OCI-LY7 (cell line): ENCODE results near the gene PSMF1. TPM values are rescaled to one million over a fixed set of nuclear protein-coding genes. Genes with fewer than 3 reads are reported as not detected.

Experiments used
- BruUV-seq: library from RNA; stranded (reverse); fragments of 400-500 nt; replicated peaks from 2 replicates; lab custom pipeline; 2021; lab: Mats Ljungman, UMichigan
- CTCF ChIA-PET: fragments of 300-600 bp; sonication (Branson Sonifier 250); formaldehyde crosslinking; loops from one replicate; lab custom pipeline; 2022; ENCODE audit warnings: antibody characterized with exemption; ENCODE audit not compliant: unreplicated experiment; lab: Charles Lee
- POLR2A ChIA-PET: fragments of 300-600 bp; sonication (Branson Sonifier 250); formaldehyde crosslinking; loops from one replicate; lab custom pipeline; 2022; ENCODE audit warnings: antibody characterized with exemption; lab: Charles Lee
- DNase-seq: peaks from one replicate; pipeline ENCODE4 v3.0.0-alpha.2; 2015; ENCODE audit warnings: low spot score
- H2AFZ ChIP-seq: fragments of 200-600 bp; sonication (generic), shearing (Covaris generic); 2 replicates; pipeline ENCODE4 v1.6.1; 2014; ENCODE audit warnings: mild to moderate bottlenecking, antibody characterized with exemption, low read length, moderate library complexity
- H3K27ac ChIP-seq: fragments of 200-600 bp; sonication (generic); 2 replicates; pipeline ENCODE4 v1.5.1; 2014; ENCODE audit warnings: mixed run types, low read depth, mild to moderate bottlenecking, moderate library complexity, low read length, inconsistent platforms; ENCODE audit not compliant: poor library complexity, severe bottlenecking
- H3K36me3 ChIP-seq: fragments of 200-600 bp; sonication (generic); 2 replicates; pipeline ENCODE4 v1.6.1; 2014; ENCODE audit warnings: mild to moderate bottlenecking, antibody characterized with exemption, low read length, moderate library complexity, mixed read lengths; ENCODE audit not compliant: insufficient read depth
- H3K4me1 ChIP-seq: fragments of 200-600 bp; sonication (generic); 2 replicates; pipeline ENCODE4 v1.5.1; 2014; ENCODE audit warnings: mild to moderate bottlenecking, low read length; ENCODE audit not compliant: insufficient read depth, poor library complexity, severe bottlenecking
- H3K4me2 ChIP-seq: fragments of 200-600 bp; sonication (generic); 2 replicates; pipeline ENCODE4 v1.6.1; 2014; ENCODE audit warnings: mild to moderate bottlenecking, low read length
- H3K4me3 ChIP-seq: fragments of 200-600 bp; sonication (generic); 2 replicates; pipeline ENCODE4 v1.5.1; 2014; ENCODE audit warnings: mild to moderate bottlenecking, low read depth, low read length; ENCODE audit not compliant: poor library complexity, severe bottlenecking
- H3K79me2 ChIP-seq: fragments of 200-600 bp; sonication (generic); 2 replicates; pipeline ENCODE4 v1.6.1; 2016; ENCODE audit warnings: low read depth, mild to moderate bottlenecking, low read length, moderate library complexity, mixed read lengths; ENCODE audit not compliant: insufficient read depth
- H3K9me2 ChIP-seq: fragments of 200-600 bp; sonication (generic); 2 replicates; pipeline ENCODE4 v1.6.1; 2016; ENCODE audit warnings: mild to moderate bottlenecking, low read length, mixed read lengths; ENCODE audit not compliant: insufficient read depth
- H3K9me3 ChIP-seq: fragments of 200-600 bp; sonication (generic); 2 replicates; pipeline ENCODE4 v1.6.1; 2014; ENCODE audit warnings: mild to moderate bottlenecking, mixed run types, low read length, mixed read lengths
- H4K20me1 ChIP-seq: fragments of 200-600 bp; sonication (generic); 2 replicates; pipeline ENCODE4 v1.6.1; 2014; ENCODE audit warnings: mild to moderate bottlenecking, antibody characterized with exemption, low read length, moderate library complexity, mixed read lengths; ENCODE audit not compliant: insufficient read depth
- EZH2phosphoT487 ChIP-seq: fragments of 200-600 bp; sonication (generic); IDR thresholded peaks from 2 replicates; pipeline ENCODE4 v1.6.1; 2018; ENCODE audit warnings: low read depth, borderline replicate concordance, mild to moderate bottlenecking, mixed run types, antibody characterized with exemption, low read length, moderate library complexity, mixed read lengths
- intact Hi-C: fragments of 100-400 bp; cut with micrococcal nuclease; formaldehyde crosslinking; loops from one replicate; pipeline ENCODE4 v1.10.0; 2022; ENCODE audit not compliant: unreplicated experiment
- total RNA-seq, 2 experiments: library from RNA; depleted of rRNA in 1 of 2; stranded (reverse); fragments of >200 nt in 1 of 2; shearing (Covaris generic) in 1 of 2; gene quantifications; 2 replicates each; pipeline ENCODE4 v1.2.3, GENCODE V29; 2014 to 2022
- TF ChIP-seq, protein P1 (sequence below): fragments of 200-600 bp; sonication (generic); conservative IDR thresholded peaks from 2 replicates; pipeline ENCODE4 v1.5.1; 2014; ENCODE audit warnings: mild to moderate bottlenecking, antibody characterized with exemption, low read length, moderate library complexity, mixed read lengths

The PSMF1 gene
- total RNA-seq, 2 experiments from 2014 or later, result 34.7 to 132 TPM

DNA sequence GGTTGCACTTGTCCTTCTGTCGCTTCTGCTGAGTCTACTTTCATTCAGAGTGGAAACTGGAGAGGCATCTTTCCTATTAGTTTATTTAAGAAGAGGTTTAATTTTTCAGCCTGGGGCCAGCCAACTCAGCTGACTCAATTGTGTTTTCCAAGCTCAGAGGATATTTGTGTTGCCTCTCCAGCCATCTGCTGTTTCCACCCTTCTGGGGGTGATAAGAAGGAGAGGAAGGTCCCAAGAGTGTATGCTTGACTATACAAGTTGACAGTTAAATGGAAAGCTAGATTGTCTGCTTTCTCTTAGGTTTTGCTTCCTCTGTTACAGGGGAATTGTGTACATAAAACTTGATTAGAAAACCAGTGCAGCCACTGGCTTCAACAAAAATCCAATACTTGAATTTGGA is 3.0 kb downstream of the PSMF1 start:
- Histone ChIP-seq H3K4me1 (peaks cover 41% of the 10 kb centered on the region), H3K27ac (no peak overlapping the region), H3K9me2 (no peaks in the 10 kb centered on the region), H4K20me1 (peaks cover 6% of the 10 kb centered on the region; the same call in 1 of the 2 replicates), H3K36me3 (peaks cover 61% of the 10 kb centered on the region), H2AFZ (no peak overlapping the region), H3K9me3 (no peaks in the 10 kb centered on the region), H3K79me2 (peaks cover 68% of the 10 kb centered on the region), H3K4me2 (peak overlapping the region; percentile 92), H3K4me3 (peak overlapping the region; percentile 9)
- CTCF ChIA-PET, result no interaction called here
- POLR2A ChIA-PET, result interaction anchor here (1.1 kb wide), 1 partner anchor 270 kb away, joined by 3 read pairs; no protein-coding TSS in a partner anchor
- no TSS peak for BruUV-seq
- DNase-seq, result no peak
- intact Hi-C loops, result no loop called here
- TF ChIP-seq, protein P1, sequence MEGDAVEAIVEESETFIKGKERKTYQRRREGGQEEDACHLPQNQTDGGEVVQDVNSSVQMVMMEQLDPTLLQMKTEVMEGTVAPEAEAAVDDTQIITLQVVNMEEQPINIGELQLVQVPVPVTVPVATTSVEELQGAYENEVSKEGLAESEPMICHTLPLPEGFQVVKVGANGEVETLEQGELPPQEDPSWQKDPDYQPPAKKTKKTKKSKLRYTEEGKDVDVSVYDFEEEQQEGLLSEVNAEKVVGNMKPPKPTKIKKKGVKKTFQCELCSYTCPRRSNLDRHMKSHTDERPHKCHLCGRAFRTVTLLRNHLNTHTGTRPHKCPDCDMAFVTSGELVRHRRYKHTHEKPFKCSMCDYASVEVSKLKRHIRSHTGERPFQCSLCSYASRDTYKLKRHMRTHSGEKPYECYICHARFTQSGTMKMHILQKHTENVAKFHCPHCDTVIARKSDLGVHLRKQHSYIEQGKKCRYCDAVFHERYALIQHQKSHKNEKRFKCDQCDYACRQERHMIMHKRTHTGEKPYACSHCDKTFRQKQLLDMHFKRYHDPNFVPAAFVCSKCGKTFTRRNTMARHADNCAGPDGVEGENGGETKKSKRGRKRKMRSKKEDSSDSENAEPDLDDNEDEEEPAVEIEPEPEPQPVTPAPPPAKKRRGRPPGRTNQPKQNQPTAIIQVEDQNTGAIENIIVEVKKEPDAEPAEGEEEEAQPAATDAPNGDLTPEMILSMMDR, result no peak
- no peak for TF ChIP-seq EZH2phosphoT487

- H3K4me1 ChIP-seq, result peaks cover 39% of the 10 kb centered on the region
- BruUV-seq, result no TSS peak
- ChIA-PET POLR2A (no interaction called here), CTCF (no interaction called here)
- no peak overlapping the region for H2AFZ ChIP-seq
- H3K27ac ChIP-seq, result no peak overlapping the region
- H3K4me3 ChIP-seq, result no peak overlapping the region
- H3K9me2 ChIP-seq, result no peaks in the 10 kb centered on the region
- DNase-seq, result no peak
- intact Hi-C loops, result no loop called here
- H4K20me1 ChIP-seq, result peaks cover 6% of the 10 kb centered on the region; the same call in 1 of the 2 replicates
- TF ChIP-seq, protein P1, result no peak
- TF ChIP-seq EZH2phosphoT487, result no peak
- peak overlapping the region; percentile 37; the same call in 1 of the 2 replicates for H3K4me2 ChIP-seq
- H3K9me3 ChIP-seq, result no peaks in the 10 kb centered on the region
- peaks cover 68% of the 10 kb centered on the region for H3K79me2 ChIP-seq
- H3K36me3 ChIP-seq, result peaks cover 73% of the 10 kb centered on the region
These were observed 4.2 kb downstream of the PSMF1 start for GRCh38 chr20:1122388-1123315.
